LoVo (cell line): Measurements from ENCODE around the gene RREB1.

Experiments
- DNase-seq: peaks from one replicate; pipeline ENCODE4 v3.0.0-alpha.2; 2016; ENCODE audit warnings: low spot score

RREB1 gene

GRCh38 chr6:7300926-7301325, 193.2 kb downstream of the RREB1 start:
- DNase-seq = no peak
